Peyer's patch (tissue), 4 donors: ENCODE data around the gene NCK2.

ENCODE experiments used
- CTCF ChIP-seq, 6 experiments: fragments of 450-650 bp in 4 of 6; fragments of 200-600 bp in 2 of 6; sonication (generic) in 1 of 6; IDR thresholded peaks; one replicate each; pipeline ENCODE4 v1.5.1; 2017 to 2019; ENCODE audit warnings: antibody characterized with exemption in 6 of 6, mild to moderate bottlenecking in 3 of 6, moderate library complexity in 1 of 6
- POLR2A ChIP-seq, 2 donors: fragments of 450-650 bp; IDR thresholded peaks; one replicate each; pipeline ENCODE4 v1.5.1; 2017; ENCODE audit warnings: antibody characterized with exemption in 2 of 2, mild to moderate bottlenecking in 2 of 2, moderate library complexity in 2 of 2

- TF ChIP-seq CTCF (IDR thresholded peaks at IDR 0.05) (no peak), POLR2A (IDR thresholded peaks at IDR 0.05) (no peak)
Observed at GRCh38 chr2:105877945-105878344, 133.2 kb downstream of the NCK2 start.
